HuH-7.5 (cell line): ENCODE measurements around the gene CSNK1A1.
"Not testable (repeated sequence)": the region's sequence is repeated elsewhere in the genome, so short reads cannot be mapped to it uniquely, and the experiment has no call there.

Experiments
- DNase-seq: peaks from one replicate; pipeline ENCODE4 v3.0.0; 2011; ENCODE audit warnings: low spot score

CSNK1A1 gene

DNA sequence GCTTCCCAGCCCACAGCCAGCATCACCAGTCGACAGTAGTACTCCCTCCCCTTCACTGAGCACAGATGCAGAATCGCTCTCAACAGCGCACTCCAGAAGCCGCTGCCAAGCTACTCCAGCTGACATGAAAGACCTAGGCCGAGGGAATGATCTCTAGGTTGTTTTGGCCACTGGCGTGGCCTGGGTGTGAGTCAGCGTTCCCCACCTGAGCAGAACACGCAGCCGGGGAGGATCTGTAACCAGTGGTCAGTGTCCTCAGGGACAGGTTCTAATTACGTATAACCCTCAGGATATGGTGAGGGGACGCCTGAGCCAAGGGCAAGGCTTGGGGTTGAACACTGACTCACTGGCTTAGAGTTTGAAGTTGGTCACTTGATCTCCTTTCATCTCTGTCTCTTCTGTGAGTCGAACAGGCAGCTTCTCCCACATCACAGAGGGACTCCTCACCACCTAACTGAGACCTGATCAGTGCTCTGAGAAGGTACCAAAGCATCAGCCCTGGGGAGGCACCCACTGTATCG is 95.3 kb downstream of the CSNK1A1 start:
- no peak for DNase-seq

DNA sequence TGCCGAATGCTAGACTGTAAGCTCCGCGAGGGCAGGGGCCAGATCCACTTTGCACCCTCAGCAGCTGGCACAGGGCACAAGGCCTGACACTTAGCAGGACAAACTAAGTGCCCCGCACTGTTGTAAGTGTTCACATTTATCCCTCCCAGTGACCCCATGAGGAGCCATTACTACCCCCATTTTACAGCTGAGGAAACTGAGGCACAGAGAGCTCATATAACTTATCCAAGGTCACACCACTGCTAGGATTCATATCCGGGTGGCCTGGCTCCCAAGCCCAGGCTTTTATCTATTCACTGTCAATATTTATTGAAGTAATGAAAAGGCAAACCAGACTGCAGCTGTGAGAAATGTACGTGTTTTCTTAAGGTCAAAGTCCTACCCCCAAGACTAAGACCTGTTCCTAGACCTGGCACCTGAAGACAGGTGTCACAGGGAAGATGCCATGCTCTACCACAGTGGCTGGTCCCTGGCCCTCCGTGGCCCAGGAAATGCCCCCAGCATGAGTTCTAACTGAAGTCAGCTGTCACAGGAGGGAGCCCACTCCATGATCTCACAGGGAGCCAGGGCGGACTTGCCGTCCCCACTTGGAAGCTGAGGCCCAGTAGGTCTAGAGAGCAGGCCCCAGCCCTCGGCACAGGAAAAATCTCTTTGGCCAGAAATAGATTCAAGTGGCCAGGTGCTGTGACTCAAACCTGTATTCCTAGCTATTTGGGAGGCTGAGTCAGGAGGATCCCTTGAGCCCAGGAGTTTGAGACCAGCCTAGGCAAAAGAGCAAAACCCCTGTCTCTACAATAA is 97.4 kb downstream of the CSNK1A1 start:
- no peak for DNase-seq

DNA sequence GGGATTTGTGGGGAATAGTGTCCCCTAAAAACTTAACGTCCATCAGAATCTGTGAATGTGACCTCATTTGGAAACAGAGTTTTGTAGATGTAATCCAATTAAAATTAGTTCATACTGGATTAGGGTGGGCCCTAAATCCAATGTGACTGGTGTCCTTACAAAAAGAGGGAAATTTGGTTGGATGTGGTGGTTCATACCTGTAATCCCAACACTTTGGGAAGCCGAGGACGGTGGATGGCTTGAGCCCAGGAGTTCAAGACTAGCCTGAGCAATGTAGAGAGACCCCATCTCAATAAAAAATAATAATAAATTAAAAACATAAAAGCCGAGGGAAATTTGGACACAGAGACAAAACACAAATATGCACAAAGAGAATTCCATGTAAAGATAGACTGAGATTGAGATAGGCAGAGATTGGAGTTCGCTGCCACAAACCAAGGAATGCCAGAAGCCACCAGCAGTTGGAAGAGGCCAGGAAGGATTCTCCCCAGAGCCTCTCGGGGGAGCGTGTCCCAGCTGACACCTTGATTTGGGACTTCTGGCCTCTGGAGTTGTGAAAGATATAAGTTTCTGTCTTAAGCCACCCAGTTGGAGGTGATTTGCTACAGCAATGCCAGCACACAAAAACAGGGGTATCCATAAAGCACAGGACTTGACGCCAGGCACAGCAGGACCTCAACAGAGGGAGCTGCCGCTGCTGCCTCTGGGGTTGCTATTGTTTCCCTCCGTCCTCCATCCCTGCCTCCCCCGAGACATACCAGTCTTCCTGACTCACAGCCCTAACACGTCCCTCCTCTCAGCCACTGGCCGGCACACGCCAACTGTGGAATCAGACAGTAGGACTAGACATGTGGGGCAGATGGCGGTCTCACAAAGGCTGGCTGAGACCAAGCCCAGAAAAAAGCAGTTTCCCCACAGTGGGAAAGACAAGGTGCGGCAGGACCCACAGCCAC is 98.3 kb downstream of the CSNK1A1 start:
- DNase-seq: no peak

DNA sequence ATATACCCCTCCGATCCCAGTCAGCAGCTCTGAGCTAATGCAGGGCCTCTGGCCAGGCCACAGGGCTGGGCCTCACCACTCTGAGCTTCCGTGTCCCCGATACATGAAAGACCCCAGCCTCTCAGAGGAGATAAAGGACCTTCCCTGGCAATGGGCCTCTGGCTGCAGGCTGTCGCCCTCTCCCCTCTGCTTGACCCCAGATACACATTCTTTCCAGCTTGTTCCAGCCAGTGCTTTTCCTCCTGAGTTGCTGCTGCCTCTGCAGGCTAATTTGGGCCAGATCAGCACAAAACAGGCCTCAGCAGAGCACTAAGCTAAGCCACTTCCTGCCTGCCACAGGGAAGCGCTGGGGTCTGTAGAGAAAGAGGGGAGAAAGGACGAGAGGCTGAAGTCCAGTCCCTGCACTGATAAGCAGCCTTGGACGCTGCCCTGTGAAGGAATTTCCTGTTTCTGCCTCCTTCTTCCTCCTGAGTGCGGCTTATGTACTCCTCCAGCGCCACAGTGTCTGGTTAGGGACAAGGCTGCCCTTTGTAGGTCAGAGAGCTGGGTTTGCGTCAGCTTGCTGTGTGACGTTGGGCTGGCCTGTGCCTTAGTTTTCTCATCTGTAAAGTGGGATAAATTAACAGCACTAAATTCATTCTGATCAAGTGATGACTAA is 99.1 kb downstream of the CSNK1A1 start:
- DNase-seq: peak; percentile 38

DNA sequence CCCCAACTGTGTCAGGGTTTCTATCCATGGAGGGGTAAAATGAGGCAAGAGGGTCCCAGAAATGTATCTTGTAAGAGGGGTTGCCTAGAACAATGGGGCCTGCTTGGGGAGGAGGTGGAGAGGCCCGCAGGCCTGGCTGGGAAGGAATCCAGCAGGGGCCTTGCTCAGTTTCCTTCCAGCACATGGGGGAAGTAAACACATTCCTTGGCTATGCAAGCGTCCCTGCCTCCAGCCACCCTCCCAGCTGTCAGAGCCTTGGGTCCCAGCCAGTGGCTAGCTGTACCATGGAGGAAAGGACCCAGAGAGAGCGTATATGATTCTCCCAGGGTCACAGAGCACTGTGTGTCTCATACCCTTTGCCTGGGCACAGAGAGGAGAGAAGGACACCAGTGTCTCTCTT is 101.0 kb downstream of the CSNK1A1 start:
- no peak for DNase-seq

DNA sequence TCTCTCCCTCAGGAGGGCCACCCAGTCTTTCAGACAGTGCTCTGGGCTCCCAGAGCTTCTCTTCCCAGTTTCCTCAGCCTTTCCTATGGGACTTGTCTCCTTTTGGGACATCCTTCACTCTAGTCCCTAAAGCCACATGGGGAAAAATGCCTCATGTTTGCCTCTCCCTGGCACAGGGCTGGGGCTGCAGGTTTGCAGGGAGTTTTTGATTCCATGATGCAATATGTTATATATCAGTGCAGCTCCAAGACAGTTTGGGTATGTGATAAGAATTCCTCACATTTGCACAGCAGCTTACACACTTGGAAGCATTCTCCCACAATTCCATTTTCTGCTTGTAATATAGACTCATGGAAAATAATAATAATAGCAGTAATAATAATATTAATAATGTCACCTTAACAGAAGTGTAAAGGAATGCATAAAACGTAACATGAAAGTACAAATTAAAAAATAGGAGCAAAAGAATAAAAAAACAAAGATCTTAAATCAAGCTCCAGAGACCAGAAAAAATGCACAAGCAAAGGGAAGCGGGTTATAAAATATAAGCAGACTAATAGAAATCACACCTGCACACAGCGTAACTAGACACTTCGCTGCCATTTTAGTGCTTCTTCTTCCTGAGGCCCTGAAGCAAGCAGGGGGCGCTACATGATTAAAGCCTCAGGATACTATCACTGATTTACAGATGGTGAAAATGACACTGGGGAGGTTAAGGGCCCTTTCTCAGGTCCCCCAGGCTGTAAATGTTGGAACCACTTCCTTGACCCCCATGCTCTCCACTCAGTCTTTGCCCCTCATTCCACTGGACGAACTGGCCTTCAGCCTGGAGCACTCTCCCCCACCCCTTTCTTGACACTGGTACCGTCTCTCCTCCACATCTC is 102.2 kb downstream of the CSNK1A1 start:
- DNase-seq: no peak

DNA sequence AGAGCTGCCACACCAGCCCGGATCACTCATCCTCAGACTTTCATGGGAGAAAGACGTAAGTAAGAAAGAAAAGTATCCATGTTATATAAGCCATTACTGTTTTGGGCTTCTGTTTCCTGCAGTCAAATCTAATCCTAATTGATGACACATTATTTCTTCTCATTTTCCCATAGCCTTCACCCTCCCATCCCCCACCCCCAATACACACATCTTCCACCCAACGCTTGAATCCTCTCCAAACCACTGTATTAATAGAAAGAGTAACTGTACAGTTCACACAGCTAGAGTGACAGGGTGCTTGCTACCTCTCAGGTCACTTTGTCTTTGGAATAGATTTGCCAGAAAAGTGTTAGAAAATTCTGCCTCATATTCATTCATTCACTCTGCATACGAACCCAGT is 102.8 kb downstream of the CSNK1A1 start:
- no peak for DNase-seq

DNA sequence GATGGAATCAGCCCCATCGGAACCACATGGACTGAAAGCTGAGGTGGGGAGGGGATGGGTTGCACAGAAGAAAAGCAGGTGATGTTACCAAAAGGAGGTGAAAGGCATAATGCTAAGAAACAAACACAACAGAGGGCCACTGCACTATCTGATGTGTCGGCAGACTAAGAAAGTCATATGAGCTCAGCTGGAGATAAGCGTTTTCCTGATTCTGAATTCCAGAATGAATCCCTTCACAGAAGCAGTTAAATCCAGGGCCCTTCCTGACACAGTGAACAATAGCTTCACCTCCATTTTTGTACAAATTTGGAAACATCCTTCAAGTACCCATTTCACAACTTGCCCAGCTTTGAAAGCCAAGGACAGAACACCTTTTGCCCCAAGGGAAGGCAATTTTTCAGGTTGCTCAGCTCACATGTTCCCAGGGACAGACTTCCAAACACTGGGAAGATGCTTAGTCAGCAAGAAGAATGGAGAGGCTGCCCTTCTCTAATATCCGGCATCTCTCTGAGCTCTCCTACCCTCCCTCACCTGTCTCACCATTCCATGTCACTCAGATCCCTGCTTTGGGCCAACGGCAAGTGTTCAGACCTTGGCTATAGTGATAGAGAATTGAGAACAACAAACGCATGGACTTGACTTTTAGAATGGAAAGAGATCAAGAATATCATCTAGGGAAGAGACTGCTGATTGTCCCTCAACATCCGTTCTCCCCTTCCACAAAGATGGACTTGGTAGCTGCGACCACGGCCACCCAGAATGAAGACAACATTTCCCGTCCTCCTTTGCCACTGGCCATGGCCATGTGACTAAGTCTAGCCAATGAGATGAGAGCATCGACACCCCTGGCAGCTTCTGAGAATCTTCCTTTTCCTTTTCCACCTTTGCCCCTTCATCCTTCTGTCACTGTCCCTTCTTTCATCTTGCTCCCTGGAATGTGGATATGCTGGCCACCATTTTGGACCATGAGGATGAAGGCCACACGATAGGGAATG is 103.6 kb downstream of the CSNK1A1 start:
- DNase-seq: no peak

DNA sequence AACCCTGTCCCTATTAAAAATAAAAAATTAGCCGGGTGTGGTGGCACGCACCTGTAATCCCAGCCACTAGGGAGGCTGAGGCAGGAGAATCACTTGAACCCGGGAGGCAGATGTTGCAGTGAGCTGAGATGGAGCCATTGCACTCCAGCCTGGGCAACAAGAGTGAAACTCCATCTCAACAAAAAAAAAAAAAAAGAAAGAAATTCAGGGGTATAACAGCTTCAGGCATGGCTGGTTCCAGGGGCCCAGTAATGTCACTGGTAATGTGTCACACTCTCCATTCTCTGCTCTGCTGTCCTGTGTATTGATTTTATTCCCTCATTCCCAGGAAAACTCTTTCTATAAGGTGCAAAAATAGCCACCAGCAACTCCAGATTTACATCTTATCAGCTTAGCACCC is 104.4 kb downstream of the CSNK1A1 start:
- not testable (repeated sequence) for DNase-seq

DNA sequence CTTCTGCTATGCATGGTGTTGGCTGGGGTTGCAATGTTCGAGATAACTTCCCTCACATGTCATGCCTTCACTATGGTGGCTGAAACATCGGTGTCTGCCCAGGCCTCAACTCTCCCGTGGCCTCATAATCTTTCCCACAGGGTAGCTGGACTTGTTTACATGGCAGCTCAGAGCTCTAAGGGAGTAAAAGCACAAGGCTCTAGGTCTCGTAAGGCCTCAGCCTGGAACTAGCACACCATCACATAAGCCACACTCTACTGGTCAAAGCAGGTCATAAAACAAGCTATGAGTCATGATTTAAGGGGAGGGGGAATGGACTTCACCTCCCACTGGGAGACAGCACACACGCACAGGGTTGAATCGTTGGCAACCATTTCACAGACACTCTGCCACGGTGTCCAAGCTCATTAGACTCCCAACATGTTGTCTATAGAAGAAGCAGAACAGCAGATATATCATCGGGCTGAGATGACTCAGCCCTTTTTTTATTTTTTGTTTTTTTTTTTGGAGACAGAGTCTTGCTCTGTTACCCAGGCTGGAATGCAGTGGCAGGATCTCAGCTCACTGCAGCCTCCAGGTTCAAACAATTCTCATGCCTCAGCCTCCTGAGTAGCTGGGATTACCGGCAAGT is 105.4 kb downstream of the CSNK1A1 start:
- DNase-seq: no peak

DNA sequence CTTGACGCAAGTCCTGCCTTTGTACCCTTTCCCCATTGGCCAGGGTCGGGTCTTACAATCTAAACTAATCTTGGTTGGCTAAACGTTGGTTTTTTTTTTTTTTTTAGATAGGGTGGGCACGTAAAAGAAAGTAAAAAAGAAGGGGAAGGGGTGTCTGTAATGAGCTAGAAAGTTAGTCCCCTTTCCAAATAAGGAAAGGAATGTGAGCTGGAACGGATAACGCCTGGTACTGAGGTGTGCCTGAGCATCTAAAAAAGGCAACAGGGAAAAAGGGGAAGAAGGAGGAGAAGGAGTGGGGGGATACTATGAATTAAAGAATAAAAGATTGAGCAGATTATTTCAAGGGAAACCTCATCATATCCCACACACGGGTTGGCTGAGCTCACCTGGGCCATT is 105.9 kb downstream of the CSNK1A1 start:
- no peak for DNase-seq

DNA sequence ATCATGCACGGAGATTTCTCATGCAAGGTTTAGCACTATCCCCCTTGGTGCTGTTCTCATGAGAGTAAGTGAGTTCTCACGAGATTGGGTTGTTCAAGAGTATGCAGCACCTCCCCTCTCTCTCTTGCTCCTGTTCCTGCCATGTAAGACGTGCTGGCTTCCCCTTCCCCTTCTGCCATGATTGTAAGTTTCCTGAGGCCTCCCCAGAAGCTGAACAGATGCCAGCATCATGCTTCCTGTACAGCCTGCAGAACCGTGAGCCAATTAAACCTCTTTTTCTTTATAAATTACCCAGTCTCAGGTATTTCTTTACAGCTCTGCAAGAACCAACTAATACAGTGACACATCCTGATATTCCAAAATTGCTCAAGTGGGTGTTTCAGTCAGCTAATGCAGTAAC is 106.8 kb downstream of the CSNK1A1 start:
- DNase-seq: not testable (repeated sequence)

DNA sequence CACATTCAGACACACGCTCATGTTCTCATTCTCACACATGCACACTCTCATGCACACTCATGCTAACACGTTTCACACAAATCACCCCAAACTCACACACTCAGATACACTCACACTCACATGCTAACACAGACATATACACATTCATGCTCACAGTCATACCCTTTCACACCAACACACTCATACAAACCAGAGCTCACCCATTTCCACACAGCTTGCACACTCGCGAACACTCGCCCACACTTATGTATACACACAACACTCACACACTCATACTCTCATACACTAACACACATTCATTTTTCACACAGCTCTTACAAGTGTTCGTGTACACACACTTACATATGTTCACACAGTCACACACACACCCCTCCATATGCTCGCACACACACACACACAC is 108.0 kb downstream of the CSNK1A1 start:
- DNase-seq: no peak

DNA sequence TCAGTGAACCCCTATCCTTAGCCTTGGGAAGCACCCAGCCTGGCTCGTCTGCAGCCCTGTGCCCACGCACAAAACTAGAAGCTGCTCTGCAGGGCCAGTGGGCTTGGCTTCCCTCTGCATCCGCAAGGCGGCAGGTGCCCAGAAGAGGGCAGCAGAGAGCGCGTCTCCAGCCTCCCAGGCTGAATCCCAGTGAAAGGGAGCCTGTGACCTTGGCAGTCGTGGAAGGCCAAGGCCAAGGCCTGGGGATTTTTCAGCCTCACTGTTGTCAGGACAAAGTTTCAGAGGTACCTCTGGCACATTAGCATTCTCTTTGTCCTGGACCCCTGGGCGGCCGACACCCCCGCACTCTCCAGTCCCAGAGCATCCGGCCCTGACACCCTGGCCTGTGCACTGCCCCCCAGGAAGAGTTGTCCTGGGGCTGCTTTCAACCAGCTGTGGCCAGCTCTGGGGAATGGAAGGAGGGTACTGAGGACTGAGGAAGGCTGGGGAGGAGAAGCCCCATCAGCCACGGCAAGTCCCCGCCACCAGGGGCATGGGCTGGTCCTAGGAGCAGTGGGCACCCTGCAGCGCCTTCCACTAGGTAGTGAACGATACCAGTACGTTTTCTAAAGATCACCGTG is 108.6 kb downstream of the CSNK1A1 start:
- DNase-seq: peak; percentile 68
